Stimulated activated CD8-positive, alpha-beta memory T cell treated with anti-CD3 and anti-CD28 coated beads, Interleukin-12 subunit alpha, Interleukin-12 subunit beta, amount 100 ng/mL, for 1 hour (primary cell): ENCODE measurements around the gene MEF2C.

Source experiments
- DNase-seq: peaks from one replicate; pipeline ENCODE4 v3.0.0-alpha.2; 2020; ENCODE audit warnings: low read depth

Gene MEF2C

DNA sequence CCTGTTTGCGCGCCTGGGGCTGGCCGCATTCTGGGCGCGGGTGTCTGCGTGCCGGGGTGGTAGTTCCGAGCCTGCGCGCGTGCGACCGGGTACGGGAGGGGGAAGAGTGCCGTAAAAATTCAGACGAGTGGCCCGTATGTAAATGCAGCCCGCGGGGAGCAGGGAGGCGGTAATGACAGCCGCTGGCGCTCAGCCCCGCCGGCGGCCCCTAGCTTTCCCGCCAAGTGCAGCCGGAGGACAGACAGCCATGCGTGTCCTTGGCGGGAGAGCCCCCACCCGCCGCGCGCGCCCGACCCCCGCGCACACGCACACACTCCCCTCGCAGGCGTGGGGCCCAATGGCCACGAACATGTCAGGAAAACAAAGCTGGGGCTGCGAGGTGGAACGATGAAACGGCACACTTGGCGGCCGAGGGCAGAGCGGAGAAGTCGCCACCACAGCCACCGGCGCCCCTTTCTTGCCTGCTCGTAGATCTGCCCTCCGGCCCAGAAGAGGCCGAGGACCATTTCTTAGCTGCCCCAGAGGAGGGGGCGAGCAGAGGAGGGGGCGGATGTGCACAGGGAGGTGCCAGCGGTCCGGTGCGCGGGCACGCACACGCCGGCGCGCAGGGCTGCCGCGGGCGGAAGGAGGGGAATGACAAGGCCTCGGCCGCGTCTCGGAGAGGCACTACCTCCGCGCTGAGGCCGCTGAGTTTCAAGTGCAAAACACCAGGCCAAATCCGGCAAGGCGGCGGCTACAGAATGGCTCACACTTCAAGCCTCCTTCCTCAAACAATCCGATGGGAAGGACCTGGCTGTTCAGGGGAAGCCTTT lies 208.4 kb downstream of the MEF2C start:
- no peak for DNase-seq

DNA sequence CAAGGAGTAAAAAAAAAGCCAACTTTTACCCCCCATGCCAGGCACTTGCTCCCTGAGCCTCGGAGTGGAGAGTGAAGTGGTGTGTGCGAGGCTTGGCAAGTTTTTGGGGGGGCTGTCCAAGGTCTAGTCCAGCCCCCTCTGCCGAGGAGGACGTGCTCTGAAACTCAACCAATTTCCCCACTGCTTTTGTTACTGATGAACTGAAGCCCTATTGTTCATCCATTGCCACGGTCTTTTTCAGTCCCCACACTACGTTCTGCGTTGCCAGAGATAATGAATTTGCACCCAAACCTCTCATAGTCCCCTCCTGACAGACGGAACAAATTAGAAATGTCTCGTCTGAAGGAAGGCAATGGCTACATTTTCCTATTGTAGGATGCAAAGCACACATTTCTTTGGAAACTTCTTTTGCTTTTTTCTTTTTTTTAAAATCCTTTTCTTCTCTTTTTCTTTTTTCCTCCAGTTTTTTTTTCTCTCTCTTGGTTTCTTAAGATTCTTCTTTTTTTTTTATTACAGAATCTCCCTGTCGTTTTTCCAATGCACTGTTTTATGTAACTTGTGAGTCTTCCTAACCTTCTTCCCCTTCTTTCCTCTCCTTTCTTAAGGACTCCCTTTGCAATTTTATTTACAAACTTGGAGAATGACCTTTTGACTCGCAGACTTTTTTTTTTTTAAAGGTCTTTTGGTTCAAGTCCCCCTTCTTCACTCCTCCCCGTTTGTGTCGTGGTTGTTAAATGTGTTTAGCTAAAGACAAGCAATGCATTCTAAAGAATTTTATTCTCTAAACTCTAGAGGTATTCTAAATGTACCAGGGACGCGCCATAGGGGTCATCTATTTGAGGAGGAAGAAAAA lies 209.5 kb downstream of the MEF2C start:
- DNase-seq = no peak

DNA sequence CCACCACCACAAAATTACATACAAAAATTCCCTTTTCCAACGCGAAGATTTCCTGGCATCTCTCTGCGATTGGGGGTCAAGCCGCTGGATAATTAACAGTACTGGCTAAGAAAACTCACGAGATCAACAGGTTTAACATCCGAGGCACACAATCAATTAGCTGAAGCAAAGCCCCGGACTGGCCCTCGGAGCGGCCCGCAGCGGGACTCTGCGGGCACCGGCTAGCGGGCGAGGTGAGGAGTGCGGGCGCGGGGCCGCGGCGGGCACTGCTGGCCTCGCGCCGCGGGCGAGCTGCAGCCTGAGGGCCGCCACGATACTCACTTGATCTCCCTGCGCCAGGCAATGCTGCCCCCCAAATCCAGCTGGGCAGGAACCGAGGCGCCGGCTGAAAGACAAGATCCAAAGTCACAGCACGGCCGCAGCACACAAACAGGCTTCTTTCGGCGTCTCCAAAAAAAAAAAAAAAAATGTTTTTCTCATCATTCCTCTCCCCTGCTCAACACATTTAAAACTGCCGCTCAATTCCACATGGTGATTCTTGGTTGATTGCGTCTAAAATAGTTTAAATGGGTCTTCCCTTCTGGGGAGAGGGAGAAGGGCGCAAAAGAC lies 210.2 kb downstream of the MEF2C start:
- no peak for DNase-seq

DNA sequence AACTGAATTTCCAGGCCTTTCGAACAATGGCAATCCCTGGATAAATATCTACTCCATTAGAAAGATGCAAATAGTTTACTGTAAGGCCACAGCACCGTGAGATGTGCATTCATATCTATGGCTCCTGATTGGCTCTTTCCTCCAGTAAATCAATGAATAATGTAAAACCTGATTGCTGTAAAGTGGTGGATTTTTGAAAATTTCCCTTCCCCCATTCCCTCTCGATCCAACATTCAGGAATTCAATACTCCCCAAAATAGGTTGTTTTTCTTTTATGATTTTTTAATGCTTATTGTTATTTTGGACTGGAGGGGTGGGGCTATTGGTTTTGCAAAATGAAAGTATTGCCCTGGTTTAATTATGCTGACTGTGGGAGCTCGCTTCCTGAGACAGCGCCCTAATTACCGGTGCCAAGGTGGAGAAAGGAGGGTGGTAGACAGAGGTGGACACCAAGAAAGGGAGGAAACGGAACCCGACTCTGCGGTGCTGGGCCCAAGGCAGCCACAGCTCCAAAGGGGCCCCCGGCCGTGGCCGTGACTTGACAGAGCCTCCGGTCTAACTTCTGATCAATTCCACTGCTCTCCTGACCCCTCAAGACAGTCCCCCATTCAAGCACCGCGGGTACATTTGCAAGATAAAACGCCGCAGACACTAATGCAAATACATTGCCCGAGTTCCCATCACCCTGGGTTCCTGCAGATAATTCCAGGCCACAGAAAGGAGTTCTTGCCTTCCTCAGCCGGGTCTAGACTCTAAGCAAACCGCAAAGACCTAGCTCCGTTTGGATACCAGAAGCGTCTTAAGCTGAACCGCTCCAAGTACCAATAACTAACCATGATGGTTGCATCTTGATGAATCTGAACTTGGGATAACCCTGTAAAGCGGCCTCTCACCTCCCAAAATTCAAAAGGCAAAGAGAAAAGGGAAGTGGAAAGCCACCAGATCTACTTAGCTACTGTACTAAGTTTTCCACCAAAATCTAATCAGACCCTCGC lies 211.2 kb downstream of the MEF2C start:
- no peak for DNase-seq

DNA sequence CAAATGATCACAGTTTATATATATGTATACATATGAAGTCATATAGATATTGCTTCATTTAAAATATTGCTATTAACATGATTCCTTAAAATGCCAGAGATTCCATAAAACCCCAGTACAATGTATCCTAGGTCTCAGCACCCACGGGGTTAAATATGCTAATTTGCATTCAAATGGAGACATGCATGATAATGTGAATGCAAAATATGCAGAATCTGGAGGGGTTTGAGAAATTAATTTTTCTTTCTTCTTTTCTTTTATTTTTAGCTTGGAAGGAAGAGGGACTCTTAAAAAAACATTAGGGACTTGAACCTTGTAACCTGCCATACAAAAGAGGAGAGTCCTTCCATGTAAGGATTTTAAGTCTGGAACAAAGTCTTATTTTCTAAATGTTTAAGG lies 211.9 kb downstream of the MEF2C start:
- DNase-seq = no peak

DNA sequence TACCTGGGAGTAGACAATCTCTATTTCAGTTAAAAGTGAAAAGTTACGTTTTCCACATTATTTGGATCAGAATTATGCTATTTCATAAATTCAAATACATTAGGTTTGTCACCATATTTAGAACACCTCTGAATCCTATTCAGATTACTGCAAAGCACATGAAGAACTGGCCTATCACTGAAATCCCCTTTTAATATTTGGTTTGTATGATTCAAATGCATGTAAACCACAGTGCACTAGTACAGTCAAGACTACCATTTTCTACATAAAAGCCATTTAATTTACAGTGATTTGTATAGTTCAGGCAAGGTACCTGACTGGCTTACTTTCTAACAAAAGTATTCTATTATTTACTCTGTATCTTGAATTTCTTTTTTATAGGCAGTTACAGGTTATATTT lies 212.5 kb downstream of the MEF2C start:
- no peak for DNase-seq

DNA sequence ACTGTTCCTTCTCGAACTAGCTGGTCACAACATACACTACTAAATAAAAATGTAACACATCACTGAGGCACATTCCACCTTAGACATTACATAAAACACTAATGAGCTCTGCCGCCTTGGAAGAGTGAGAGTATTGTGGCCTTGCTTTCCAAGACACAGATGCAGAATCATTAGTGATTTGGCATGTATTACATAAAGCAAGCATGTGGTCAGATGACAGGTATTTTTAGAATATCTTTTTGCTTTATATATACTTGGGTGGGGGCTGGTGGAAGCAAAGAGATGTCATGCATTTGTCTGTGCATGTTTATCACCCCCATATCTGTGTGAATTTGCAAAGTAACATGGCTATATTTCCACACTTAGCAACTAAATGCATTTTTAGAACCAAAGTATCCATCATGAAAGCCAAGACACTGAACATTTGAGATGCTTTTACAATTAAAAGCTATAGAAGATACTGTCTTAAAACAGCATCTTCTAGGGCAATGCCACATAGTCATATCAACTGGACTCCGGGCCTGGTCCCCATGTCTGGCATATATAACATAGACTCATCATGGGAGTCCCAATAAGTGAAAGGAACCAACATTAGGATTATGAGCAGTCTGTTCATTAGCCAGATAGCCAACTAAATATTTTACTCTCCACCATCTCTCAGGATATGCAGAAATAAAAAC lies 213.5 kb downstream of the MEF2C start:
- DNase-seq = no peak

DNA sequence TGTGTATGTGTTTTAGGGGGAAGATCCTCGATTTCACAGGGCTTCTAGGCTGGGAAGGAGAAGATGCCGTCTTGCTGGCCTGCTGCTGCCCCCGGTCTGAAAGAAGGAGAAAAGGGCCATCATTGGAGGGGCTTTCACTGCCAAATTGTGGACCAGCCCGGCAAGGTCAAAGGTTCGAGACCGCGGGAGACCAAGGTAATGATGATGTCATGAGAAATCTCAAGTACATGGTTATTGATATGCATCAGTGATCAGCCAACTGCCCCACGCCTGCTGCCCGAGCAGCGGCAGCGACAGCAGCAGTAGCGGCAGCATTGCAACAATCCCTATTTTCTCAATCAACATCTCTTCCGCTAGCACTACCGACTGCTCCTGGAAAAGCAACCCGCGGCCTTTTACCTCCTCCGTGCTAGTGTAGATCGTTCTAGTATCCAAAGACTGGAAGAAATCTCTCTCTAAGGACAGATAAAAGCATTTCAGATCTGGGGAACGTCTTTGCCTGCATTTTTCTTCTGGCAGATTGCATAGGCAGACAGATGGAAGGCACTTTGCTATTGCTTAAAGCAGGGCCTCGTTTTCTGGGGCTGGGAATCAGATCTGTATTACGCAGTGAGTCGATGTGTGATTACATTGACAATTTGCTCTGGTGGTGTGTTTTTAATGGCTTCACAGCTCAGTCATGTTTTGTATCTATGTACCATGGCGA lies 215.3 kb downstream of the MEF2C start:
- DNase-seq = no peak
